ENCODE measurements around the gene MYH1.

MYH1 gene

DNA sequence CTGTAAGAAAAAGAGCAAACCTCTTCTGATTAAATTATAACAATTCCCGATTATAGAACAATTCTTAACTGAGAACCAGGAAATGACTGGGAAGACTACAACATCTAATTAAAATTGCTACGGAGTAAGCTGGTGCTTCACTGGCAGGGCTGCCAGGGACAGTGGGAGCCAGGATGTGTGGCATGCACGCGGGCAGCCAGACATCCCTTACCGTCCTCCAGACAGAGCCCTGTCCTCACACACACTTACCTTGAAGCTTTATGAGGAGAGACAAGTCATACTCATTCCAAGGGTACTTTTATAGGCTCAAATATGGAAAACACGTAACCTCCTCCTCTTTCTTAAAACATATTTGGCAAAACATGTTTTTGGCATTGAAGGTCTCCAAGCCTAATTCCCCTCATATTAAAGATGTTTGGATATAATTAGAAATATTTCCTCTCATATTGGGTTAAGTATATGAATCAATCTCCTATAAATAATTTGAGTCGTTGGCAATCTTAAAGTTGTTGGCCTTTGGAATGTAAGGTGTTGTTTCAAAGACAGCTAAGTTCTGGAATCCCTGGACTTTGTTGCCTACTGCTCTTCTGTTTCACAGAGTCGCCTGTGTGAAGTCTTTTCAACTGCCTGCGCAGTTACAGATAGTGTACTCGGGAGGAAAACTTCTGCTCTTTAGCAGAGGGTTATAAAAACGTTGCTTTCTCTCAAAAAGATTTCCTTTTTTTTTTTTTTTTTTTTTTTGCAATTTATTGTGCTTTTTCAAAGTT lies at the start of gene MYH1:
Gene MYH1, minus strand, starts transcription at position 272 of the 767 bp plus-strand sequence. CDS start 1,900 bp downstream, outside the sequence.
- TF ChIP-seq, protein P1, sequence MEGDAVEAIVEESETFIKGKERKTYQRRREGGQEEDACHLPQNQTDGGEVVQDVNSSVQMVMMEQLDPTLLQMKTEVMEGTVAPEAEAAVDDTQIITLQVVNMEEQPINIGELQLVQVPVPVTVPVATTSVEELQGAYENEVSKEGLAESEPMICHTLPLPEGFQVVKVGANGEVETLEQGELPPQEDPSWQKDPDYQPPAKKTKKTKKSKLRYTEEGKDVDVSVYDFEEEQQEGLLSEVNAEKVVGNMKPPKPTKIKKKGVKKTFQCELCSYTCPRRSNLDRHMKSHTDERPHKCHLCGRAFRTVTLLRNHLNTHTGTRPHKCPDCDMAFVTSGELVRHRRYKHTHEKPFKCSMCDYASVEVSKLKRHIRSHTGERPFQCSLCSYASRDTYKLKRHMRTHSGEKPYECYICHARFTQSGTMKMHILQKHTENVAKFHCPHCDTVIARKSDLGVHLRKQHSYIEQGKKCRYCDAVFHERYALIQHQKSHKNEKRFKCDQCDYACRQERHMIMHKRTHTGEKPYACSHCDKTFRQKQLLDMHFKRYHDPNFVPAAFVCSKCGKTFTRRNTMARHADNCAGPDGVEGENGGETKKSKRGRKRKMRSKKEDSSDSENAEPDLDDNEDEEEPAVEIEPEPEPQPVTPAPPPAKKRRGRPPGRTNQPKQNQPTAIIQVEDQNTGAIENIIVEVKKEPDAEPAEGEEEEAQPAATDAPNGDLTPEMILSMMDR (IDR thresholded peaks at IDR 0.05; ENCODE audit: low read depth, low read length, missing control alignments), result no peak
- no peak within 1 kb of the TSS for H3K4me3 ChIP-seq (replicated peaks; ENCODE audit: low read depth, low read length)
- no peak for DNase-seq (ENCODE audit: extremely low read depth, low read depth)

DNA sequence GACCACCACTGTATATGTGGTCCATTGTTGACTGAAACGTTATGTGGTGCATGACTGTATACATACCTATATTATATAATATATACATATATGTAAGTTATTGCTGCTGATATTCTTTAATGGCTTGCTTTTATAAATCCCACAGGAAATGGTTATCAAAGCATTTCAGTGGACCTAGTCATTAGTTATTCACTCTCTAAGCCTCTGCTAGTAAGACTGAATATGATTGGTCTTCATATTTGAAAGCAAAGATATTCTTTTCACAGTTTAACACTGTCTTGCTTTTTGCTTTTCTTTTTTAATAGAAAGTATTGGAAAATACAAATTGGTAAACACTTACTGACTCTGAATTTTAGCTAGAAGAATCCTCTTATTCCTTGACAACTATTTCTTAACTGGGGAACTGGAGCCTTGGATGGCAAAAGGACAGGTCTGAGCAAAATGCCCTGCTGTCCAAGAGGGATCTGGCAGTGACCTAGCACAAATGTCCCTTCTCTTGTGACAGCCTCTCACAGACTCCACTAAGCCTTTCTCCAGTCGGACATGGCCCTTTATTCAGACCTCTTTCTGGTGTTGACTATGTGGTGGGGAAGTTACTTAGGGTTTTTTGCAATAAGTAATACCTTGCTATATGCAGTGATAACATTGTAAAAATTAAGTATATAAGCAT lies 45.8 kb upstream of the MYH1 start:
- TF ChIP-seq, protein P1 (IDR thresholded peaks at IDR 0.05; ENCODE audit: low read depth, low read length, missing control alignments), result no peak
- DNase-seq (ENCODE audit: extremely low read depth, low read depth), result no peak
- H3K4me3 ChIP-seq (replicated peaks; ENCODE audit: low read depth, low read length), result no peak overlapping the region

GRCh38 chr17:10558049-10558448 lies 39.7 kb upstream of the MYH1 start:
- TF ChIP-seq, protein P1 (IDR thresholded peaks at IDR 0.05; ENCODE audit: low read depth, low read length, missing control alignments), result no peak
- no peak for DNase-seq (ENCODE audit: extremely low read depth, low read depth)
- no peak overlapping the region for H3K4me3 ChIP-seq (replicated peaks; ENCODE audit: low read depth, low read length)

DNA sequence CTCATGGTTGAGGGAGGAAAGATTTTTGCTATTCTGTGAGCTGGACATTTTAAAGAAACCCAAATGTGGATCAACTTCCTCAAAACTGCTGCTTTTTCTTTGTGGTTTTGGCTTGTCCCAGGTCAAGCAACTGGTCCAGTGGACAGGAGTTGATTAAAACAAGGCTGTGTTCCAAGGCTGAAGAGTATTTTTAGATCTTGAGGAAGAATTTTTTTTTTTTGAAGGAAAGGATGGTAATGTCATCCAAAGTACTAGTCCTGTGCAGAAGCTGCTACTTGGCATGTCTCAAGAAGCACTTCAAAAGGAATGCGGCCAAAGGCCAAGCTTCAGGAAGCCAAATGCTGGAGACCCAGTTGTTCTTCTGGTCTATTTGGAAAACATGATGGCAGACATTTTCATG lies 39.1 kb upstream of the MYH1 start:
- TF ChIP-seq, protein P1 (IDR thresholded peaks at IDR 0.05; ENCODE audit: low read depth, low read length, missing control alignments), result no peak
- no peak for DNase-seq (ENCODE audit: extremely low read depth, low read depth)

DNA sequence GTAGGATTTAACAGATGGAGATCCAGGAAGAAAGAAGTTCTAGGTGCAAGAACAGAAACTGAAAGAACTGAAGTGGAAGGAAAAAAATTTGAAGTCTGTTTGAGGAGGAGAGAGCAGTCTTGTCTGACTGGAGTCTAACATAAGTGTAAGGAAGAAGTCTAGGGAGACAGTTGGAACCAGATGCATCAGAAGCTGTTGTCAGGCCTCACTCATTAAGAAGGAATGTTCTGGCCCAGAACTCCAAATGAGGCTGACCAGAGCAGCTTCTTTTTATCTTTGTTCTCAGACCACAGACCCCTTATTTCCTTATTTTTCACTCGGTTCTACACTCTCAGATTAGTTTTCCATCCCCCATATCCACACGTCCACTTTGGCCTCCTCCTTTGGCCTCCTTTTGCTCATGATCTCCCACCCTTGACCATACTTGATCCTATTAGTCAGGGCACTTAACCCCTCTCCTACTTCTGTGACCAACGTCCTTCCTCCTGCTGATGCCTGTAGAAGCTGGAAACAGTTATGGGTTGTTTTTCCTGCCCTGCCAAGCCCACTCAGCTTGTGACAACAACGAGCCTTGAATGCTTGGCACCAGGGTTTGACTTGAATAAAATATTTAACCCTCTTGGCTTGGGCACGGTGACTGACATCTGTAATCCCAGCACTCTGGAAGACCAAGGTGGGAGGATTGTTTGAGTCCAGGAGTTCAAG lies 38.1 kb upstream of the MYH1 start:
- TF ChIP-seq, protein P1 (IDR thresholded peaks at IDR 0.05; ENCODE audit: low read depth, low read length, missing control alignments), result no peak
- no peak for DNase-seq (ENCODE audit: extremely low read depth, low read depth)

More for the DNA sequence above, 39.1 kb upstream of the MYH1 start:
- no peak overlapping the region for H3K4me3 ChIP-seq (replicated peaks; ENCODE audit: low read depth, low read length)

DNA sequence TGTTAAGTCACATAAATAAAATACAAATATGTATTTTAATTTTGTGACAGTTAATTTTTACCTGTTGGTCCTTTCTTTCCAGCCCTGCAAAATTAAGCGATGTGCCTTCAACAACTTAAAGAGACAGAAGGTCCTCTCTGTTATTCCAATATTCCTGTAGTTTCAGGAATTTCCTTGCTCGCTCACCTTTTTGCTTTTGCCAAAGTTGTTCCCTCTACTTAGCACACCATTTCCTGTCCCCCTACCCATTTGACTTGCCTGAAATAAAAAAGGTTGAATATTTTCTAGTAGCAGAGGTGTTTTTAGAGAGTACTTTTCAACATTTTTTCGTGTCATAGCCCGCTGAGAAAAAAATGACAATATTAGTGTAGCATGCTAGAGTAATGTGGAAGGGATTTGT lies 31.7 kb upstream of the MYH1 start:
- DNase-seq (ENCODE audit: extremely low read depth, low read depth), result no peak
- TF ChIP-seq, protein P1 (IDR thresholded peaks at IDR 0.05; ENCODE audit: low read depth, low read length, missing control alignments), result no peak
- H3K4me3 ChIP-seq (replicated peaks; ENCODE audit: low read depth, low read length), result no peak overlapping the region

More for the DNA sequence above, 38.1 kb upstream of the MYH1 start:
- H3K4me3 ChIP-seq (replicated peaks; ENCODE audit: low read depth, low read length), result no peak overlapping the region
